ENCODE data around the gene FRYL. TPM values are rescaled to one million over a fixed set of nuclear protein-coding genes. Genes with fewer than 3 reads are reported as not detected.

FRYL gene
- polyA plus RNA-seq, 3 donors: 10.8 to 15.8 (median 14.4) TPM

DNA sequence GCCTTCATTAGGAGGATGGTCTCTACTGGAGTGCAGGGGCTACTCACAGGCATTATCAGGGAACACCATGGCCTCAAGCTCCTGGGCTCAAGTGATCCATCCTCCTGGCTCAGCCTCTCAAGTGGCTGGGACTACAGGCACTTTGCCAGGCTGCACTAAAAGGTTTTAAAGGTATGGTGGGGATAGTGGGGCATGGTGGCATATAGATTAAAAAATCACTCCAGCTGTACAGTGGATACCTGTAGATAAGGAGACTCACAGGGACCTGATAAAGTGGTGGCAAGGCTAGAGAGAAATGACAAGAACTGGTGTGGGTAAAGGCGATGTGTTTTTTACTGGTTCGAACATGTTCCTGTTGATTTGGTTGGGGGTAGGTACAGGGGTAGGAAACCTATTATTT, 284.1 kb downstream of the FRYL start:
- Mint-ChIP-seq H3K27ac (no peak overlapping the region), H3K27me3 (ENCODE audit: low read depth in 3 of 3) (peaks cover 18 to 27% (median 22%) of the 10 kb centered on the region in 3 donors), H3K4me3 (no peak overlapping the region), H3K9me3 (peaks cover 0 to 7% (median 2%) of the 10 kb centered on the region in 7 donors), H3K36me3 (peaks cover 35 to 41% of the 10 kb centered on the region in 2 donors), H3K4me1 (no peaks in the 10 kb centered on the region)
- Histone ChIP-seq H3K4me3 (replicated peaks in 1 of 3; ENCODE audit: low read depth in 2 of 3, low read length in 3 of 3) (no peak overlapping the region), H3K27me3 (ENCODE audit: control insufficient read depth in 2 of 2, insufficient read depth in 2 of 2, low read length in 2 of 2) (peaks cover 14 to 24% of the 10 kb centered on the region in 2 donors), H2AFZ (ENCODE audit: insufficient read depth, low read depth, low read length, poor library complexity, severe bottlenecking) (no peak overlapping the region), H4K20me1 (ENCODE audit: insufficient read depth, low read length) (no peaks in the 10 kb centered on the region), H3K9me3 (replicated peaks in 1 of 2; ENCODE audit: control insufficient read depth in 1 of 2, insufficient read depth in 1 of 2, low read length in 2 of 2) (peaks cover 0 to 3% of the 10 kb centered on the region in 2 donors), H3K27ac (ENCODE audit: low read depth in 1 of 2, low read length in 2 of 2) (no peak overlapping the region), H3K9ac (ENCODE audit: insufficient read depth, low read length, poor library complexity, severe bottlenecking) (no peak overlapping the region), H3K4me2 (replicated peaks; ENCODE audit: extremely low read depth, low read length, poor library complexity, severe bottlenecking) (no peak overlapping the region), H3K79me2 (ENCODE audit: insufficient read depth, low read length) (no peaks in the 10 kb centered on the region), H3K36me3 (replicated peaks in 1 of 2; ENCODE audit: control insufficient read depth in 1 of 2, insufficient read depth in 2 of 2, low read length in 2 of 2) (peaks cover 32 to 33% of the 10 kb centered on the region in 2 donors), H3K4me1 (ENCODE audit: control insufficient read depth in 1 of 2, insufficient read depth in 2 of 2, low read length in 2 of 2) (peaks cover 0 to 2% of the 10 kb centered on the region in 2 donors)
- TF ChIP-seq, protein P1, sequence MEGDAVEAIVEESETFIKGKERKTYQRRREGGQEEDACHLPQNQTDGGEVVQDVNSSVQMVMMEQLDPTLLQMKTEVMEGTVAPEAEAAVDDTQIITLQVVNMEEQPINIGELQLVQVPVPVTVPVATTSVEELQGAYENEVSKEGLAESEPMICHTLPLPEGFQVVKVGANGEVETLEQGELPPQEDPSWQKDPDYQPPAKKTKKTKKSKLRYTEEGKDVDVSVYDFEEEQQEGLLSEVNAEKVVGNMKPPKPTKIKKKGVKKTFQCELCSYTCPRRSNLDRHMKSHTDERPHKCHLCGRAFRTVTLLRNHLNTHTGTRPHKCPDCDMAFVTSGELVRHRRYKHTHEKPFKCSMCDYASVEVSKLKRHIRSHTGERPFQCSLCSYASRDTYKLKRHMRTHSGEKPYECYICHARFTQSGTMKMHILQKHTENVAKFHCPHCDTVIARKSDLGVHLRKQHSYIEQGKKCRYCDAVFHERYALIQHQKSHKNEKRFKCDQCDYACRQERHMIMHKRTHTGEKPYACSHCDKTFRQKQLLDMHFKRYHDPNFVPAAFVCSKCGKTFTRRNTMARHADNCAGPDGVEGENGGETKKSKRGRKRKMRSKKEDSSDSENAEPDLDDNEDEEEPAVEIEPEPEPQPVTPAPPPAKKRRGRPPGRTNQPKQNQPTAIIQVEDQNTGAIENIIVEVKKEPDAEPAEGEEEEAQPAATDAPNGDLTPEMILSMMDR (IDR thresholded peaks at IDR 0.05): no peak
- intact Hi-C loops (cut with micrococcal nuclease): no loop called here
- no peak for DNase-seq
- 100% methylated on average over 1 of the region's 2 CpGs for WGBS (ENCODE audit: insufficient coverage)

DNA sequence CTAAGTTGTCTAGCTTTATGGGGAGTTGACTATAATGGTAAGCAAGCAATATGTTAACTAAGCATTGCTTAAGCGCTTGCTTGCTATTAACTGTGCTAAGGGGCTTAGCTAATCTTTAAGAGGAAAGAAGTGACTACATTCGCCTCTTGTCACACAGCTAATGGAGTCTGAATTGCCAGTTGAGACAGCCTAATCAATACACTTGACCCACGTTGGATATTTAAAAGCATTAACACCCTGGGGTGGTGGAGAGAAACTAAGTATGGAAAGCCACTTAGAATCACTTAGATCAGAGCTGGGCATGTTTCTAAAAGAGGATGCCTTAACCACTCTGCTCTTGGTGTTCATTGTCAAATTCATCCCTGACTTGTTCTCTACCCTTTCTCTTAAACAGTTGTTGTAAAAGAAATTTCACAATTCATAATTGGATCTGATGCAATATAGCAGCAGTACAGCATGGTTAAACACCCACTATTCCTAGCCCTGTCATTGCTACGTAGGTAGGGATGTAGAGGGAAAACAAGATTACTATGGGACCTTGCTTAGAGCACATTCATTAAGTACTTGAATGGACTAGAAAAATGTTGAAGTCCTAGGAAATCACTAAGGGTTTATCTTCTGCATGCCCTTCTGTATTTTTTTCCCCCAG, 286.5 kb downstream of the FRYL start:
- no peak for DNase-seq
- Histone ChIP-seq H3K27me3 (ENCODE audit: control insufficient read depth in 2 of 2, insufficient read depth in 2 of 2, low read length in 2 of 2) (peaks cover 29 to 40% of the 10 kb centered on the region in 2 donors), H3K9me3 (replicated peaks in 1 of 2; ENCODE audit: control insufficient read depth in 1 of 2, insufficient read depth in 1 of 2, low read length in 2 of 2) (peaks cover 0 to 3% of the 10 kb centered on the region in 2 donors), H3K4me3 (replicated peaks in 1 of 3; ENCODE audit: low read depth in 2 of 3, low read length in 3 of 3) (no peak overlapping the region), H4K20me1 (ENCODE audit: insufficient read depth, low read length) (no peaks in the 10 kb centered on the region), H3K27ac (ENCODE audit: low read depth in 1 of 2, low read length in 2 of 2) (no peak overlapping the region), H3K79me2 (ENCODE audit: insufficient read depth, low read length) (no peaks in the 10 kb centered on the region), H3K4me1 (ENCODE audit: control insufficient read depth in 1 of 2, insufficient read depth in 2 of 2, low read length in 2 of 2) (peaks cover 0 to 15% of the 10 kb centered on the region in 2 donors), H2AFZ (ENCODE audit: insufficient read depth, low read depth, low read length, poor library complexity, severe bottlenecking) (no peak overlapping the region), H3K9ac (ENCODE audit: insufficient read depth, low read length, poor library complexity, severe bottlenecking) (no peak overlapping the region), H3K4me2 (replicated peaks; ENCODE audit: extremely low read depth, low read length, poor library complexity, severe bottlenecking) (no peak overlapping the region), H3K36me3 (replicated peaks in 1 of 2; ENCODE audit: control insufficient read depth in 1 of 2, insufficient read depth in 2 of 2, low read length in 2 of 2) (peaks cover 10% of the 10 kb centered on the region in 2 donors)
- H3K4me3 Mint-ChIP-seq: no peak overlapping the region
- H3K27ac Mint-ChIP-seq: peak overlapping the region in 1 of 7 donors; percentile 35
- H3K27me3 Mint-ChIP-seq (ENCODE audit: low read depth in 3 of 3): peaks cover 32 to 45% (median 42%) of the 10 kb centered on the region in 3 donors
- H3K4me1 Mint-ChIP-seq: peaks cover 7% of the 10 kb centered on the region
- H3K36me3 Mint-ChIP-seq: peaks cover 19 to 22% of the 10 kb centered on the region in 2 donors
- TF ChIP-seq, protein P1 (IDR thresholded peaks at IDR 0.05): no peak
- intact Hi-C loops (cut with micrococcal nuclease): no loop called here
- no CpG with 5 or more reads among the region's 4 CpGs for WGBS (ENCODE audit: insufficient coverage)
- peaks cover 0 to 10% (median 3%) of the 10 kb centered on the region in 7 donors for H3K9me3 Mint-ChIP-seq

All from CD14-positive monocyte (primary cell).